ENCODE results near the gene GANAB.
"Not testable (repeated sequence)": the region's sequence is repeated elsewhere in the genome, so short reads cannot be mapped to it uniquely, and the experiment has no call there.

The GANAB gene

DNA sequence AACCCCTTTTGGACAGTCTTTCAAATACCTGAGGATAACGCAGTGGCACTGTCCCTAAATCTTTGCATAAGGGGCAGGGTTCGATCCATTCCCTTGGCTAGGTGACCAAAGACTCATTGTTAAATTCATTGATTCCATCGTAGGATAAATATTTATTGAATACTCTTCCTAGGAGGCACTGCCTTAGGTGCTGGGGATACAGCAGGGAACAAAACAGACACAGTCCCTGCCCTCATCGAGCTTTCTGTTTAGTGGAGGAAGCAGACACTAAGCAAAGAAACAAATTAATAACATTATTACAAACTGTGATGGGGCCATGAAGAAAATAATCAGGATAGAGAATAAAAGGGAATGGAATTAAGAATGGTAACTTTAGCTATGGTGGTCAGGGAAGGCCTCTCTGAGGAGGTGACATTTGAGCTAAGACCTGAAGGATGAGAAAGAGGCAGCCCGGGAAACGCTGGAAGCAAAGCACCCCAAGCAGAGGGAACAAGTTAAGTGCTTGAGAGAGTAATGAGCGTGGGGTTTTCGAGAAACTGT lies 25.3 kb downstream of the GANAB start:
- DNase-seq: no peak

DNA sequence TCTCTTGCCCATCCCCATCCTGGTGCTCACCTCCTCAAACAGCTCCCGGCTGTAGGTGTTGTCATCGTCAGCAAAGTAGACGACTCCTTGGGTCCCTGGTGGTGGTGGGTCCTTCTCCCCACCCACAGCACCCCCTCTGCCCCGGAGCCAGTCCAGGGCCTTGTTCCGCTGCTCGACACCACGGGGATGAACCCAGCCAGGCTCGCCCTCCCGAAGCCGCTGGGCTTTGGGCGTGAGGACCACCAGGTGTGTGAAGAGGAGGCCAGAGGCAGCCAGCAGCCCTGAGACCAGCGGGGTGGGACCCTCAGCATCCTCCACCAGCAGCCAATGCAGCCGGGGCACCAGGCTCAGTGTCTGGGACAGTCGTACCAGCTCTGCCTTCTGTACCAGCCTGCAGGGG lies 29.5 kb downstream of the GANAB start:
- DNase-seq: not testable (repeated sequence)

DNA sequence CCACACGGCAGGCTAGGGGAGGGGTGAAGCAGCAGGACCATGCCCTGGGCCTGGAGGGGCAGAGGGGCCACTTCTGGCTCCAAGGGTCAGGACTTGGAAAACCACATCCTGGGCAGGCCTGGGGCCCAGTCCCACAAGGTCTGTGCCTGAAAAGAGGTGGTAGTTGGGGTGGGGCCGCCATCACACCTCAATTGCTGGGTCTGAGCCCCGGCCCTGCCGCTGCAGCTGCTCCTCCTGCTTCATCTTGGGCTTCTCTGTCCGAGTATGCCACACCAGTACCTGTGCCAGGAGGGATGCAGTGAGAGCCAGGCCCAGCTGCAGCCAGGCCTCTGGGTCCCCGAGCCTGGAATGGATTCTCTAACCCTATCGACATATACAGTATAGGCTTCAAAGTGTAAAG lies 30.9 kb downstream of the GANAB start:
- no peak for DNase-seq

DNA sequence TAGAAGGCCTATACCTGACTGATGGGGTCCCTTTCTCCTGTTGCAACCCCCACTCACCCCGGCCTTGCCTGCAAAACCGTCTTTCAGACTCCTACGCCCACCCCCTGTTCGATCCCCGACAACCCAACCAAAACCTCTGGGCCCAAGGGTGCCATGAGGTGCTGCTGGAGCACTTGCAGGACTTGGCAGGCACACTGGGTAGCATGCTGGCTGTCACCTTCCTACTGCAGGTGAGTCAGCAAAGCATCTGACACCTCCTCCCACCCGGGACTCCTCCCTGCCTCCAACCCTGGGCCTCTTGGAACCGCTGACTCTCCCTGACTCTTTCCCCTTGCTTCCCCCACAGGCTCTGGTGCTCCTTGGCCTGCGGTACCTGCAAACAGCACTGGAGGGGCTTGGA lies 32.1 kb downstream of the GANAB start:
- DNase-seq: no peak

DNA sequence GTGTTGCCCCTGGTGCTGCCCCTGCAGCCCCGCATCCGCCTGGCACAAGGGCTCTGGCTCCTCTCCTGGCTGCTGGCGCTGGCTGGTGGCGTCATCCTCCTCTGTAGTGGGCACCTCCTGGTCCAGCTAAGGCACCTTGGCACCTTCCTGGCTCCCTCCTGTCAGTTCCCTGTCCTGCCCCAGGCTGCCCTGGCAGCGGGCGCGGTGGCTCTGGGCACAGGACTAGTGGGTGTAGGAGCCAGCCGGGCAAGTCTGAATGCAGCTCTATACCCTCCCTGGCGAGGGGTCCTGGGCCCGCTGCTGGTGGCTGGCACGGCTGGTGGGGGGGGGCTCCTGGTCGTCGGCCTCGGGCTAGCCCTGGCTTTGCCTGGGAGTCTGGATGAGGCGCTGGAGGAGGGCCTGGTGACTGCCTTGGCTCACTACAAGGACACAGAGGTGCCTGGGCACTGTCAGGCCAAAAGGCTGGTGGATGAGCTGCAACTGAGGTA lies 33.1 kb downstream of the GANAB start:
- DNase-seq: peak in 1 of 2 experiments; percentile 69

DNA sequence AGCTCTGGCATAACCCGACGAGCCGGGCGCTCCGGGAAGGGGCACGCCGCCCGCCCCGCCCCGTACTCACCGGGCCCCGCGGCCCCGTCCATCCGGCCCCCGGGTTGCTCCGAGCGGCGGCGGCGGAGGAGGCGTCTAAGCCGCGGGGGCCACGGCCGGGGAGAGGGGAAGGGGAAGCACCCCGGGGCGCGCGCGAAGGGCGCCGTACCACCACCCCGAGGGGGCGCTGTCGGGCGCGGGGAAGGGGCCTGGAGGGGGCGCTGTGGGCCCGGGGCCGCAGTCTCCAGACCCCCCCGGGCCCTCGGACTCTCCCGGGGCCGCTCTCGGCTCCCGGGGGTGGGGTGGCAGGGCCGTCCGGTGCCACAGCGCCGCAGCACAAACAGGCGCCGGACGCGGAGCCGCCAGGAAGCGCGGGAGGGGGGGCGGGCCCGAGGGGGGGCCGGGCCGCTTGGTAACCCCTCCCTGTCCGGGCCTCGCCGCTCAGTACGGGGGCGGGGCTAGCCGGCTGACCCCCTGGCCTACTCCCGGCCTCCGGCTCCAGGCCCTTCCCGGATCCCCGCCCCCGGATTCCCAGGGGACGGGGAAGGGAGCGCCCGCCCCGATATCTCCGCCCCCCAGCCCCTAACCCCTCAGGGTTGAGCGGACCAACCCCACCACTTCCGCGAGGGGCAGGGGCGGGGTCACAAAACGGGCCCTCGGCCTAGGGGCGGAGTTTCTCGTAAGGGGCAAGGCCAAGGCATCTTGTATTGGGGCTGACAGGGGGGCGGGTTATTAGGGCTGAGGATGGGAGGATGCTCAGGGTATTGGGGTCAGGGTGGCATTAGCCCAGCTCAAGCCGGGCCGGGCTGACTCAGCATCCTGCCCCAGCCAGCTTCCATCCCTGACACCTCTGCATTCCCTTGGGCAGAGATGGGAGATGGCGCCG lies 33.8 kb downstream of the GANAB start, which contains the start of the genes EML3 and ROM1:
EML3 (minus strand) TSS at position 410 of the 925 bp plus-strand sequence; CDS start at position 92, 318 bp downstream.
ROM1 (plus strand) TSS at position 892 of the 925 bp plus-strand sequence; CDS start at position 917, 25 bp downstream.
- DNase-seq: peak; percentile 73 to 80

DNA sequence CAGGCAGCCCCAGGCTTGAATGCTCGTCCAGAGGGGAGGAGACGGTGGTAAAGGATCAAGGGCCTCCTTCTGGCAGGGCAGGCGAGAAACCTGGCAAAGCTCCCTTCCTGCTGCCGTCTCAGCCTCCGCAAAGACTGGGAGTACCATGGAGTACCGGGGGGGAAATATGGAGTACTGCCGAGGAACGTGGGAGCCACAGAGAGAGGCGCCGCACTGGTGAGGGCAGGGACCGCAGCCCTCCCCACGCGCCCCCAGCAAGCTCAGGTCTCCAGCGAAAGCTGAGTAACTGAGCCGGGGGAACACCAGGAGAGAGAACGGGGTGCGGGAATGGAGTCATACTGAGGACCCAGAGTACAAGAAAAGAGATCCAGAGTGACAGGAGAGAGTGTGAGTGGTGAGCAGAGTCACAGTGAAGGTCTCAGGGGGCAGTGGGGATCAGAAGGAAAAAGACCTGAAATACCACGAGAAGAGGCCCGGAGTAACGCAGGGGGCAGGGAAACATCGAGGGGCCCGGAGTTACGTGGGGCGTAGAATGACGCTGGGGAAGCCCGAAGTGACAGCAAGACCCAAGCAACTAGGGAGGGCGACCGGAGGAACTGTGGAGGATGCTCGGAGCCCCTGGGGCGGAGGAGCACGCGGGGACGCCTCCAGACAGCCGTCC lies 34.6 kb downstream of the GANAB start:
- peak in 1 of 2 experiments; percentile 7 for DNase-seq

DNA sequence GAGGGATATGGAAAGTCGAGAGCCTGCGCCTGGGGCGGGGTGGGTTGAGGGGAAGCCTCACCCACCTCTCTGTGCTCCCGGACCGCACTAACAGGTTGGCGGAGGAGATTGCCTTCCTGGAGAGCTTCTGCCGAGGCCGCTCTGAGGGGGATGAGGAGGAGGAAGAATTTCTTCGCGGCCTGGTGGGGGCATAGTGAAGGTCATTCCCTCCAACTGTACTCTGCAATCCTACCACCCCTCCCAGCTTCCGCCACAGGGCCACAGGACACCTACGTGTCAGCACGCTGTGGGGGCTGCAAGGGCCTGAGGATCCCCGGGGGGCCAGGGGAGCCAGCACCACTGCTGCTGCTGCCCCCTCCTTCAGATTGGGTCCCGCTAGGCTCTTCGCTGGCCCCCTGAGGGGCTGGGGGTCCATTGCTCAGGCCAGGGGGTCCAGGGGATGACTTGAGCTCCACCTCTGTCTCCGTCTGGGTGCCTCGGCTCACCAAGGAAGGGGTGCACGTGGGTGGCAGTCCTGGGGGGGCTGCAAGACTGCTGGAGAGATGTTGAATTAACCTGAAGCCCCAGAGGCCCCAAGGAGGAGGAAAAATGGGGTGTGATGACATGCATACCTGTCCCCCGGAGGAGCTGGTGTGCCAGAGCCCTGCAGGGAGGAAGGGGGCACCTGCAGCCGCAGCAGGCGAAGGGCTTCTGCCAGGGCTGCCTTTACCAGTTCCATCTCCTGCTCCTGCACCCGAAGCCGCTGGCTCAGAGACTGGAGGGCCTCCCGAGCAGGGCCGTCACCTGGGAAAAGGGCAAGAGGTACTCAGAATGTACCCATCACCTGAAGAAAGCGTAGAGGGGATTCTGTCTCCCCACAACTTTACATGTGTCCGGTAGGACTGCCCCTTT lies 35.4 kb downstream of the GANAB start:
- DNase-seq: no peak

DNA sequence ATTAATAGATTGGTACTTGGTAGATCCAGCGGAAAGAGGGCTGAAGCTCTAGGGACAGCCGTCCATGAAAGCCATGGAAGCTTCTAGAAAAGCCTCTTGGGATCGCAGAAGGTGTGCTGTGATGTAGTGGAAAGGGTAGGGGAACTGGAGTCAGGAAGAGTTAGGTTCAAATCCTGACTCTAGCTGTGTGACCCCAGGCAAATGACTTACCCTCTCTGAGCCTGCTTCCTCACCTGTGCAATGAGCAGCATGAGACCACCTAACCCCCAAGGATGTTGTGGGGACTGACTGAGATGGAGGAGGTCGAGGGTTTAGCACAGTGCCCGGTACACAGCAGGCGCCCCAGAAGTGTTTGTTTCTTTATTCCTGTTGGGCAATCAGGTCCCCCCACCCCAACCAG lies 36.0 kb downstream of the GANAB start:
- no peak for DNase-seq

DNA sequence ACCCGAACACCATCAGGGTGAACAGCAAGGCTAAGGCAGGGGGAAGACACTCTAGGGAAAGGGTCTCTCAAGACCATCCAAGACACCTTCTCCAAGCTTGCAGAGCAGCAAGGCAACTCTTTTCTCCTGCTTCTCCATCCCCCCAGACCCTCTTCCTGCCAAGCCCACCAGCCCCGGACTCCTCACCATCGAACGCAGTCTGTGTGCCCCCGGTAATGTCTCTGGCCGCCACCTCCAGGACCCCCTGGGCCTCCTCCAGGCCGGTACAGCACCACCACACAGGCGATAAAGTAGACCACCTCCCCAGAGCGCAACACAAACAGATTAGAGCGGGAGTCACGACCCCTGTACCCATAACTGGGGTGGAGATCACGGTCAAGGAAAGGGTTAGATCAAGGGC lies 37.6 kb downstream of the GANAB start:
- no peak for DNase-seq

DNA sequence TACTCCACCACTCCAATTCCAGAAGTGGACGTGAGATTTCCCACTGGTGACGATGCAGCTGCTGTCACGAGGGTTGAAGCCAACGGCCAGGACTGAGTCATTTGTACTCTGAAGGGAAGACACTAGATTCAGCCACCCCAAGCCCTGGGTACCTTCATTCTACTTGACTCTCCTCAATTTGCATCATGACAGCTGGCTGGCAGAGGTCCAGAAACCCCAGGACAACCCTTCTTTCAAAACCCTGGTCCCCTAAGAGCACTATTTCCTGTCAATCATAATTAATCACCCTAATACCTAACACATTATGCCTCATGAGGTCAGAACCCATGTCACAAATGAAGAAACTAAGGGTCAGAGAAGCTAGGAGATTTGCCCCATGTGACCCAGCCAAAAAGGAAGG lies 38.7 kb downstream of the GANAB start:
- DNase-seq: no peak

DNA sequence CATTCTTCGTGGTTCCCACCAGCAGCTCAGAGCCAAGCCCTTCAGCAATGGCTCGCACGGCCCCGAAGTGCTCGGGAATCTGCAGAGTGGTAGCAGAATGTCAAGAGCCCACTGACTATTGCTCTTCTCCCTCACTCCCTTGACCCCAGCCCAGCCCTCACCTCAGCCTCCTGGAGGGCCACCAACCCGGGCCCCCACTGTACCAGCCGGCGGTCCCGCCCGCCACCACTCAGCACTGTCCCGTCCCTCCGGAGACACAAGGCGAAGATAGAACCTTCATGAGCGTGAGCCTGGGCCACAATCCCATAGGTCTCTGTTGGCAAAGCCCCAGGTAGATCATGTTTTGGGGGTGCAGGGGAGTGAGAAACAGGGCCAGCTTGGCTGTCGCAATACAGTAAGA lies 40.5 kb downstream of the GANAB start:
- no peak for DNase-seq

DNA sequence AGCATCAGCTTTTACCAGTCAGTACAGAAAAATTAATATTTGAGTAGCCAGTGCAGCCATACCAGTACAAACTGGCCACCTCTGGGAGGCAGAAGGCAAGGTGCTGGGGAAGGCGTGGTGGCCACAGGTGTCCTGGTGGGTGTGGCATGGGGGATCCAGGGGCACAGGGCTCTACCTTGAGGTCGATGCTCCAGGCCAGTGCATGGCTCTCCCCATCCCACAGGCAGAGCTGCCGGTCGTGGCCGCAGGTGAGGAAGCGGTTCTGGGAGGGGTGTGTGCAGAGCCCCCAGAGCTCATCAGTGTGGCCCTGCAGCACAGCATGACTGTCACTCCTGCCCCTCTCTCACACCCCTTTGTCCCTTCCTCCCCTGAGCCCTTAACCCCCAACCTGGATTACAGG lies 40.9 kb downstream of the GANAB start:
- DNase-seq: no peak

DNA sequence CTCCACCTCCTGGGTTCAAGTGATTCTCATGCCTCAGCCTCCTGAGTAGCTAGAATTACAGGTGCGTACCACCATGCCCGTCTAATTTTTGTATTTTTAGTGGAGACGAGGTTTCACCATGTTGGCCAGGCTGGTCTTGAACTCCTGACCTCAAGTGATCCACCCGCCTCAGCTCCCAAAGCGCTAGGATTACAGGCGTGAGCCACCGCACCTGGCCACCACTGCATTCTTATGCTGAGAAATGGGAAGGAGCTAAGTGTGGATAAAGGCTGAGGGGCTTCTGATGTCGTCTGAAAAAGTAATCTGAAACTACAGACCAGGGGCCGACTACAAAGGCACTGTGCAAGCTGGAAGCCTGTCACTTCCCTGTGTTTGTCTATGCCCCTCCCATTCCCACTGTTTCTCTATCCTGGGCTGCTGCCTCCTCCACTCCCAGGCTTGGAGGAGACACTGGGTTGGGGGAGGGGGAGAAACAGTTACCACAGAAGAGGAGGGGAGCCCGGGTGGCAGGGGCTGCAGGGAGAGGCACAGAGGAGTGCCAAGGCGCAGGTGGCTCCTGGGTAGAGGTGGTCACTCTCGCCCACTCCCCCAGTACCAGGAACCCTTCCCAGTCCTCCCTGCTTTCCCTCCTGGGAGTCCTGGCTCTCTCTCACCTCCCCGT lies 41.8 kb downstream of the GANAB start:
- no peak for DNase-seq

DNA sequence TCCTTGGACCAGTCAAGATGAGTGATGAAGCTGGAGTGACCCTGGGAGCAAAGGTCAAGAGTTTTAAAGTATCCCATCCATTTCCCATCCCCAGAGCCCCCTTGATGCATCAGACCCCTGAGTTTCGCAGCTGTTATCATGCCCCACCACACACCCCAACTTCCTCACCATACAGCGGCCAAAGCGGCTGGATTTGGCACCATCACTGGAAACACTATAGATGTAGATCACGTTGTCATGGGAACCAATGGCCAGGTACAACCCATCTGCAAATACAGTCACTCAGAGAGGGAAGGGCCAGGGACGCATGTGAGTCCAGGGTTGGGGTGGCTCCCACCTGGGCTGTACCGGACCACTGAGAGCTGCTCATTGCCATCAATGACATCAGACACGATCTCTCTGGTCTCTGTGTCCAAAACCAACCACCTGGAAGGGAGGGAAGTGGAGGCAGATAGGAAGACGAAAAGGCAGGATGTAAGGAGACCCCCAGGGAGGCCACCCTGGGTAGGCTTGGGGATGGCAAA lies 42.6 kb downstream of the GANAB start:
- DNase-seq: no peak

DNA sequence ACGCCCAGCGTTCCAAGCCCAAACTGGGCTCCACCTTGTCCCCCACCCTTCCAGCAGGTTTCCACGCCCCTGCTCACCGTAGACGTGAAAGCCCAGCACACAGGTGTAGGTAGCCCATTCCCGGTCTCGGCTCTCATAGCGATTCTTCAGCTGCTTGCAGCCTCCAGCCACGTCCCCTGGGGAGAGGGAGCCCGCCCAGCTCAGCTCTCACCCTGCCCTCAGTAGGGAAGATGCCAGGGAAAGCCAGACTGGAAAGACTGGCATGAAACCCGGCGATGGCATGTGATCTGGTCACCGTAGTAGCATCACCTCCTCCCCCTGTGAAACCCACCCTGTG lies 43.4 kb downstream of the GANAB start:
- no peak for DNase-seq

DNA sequence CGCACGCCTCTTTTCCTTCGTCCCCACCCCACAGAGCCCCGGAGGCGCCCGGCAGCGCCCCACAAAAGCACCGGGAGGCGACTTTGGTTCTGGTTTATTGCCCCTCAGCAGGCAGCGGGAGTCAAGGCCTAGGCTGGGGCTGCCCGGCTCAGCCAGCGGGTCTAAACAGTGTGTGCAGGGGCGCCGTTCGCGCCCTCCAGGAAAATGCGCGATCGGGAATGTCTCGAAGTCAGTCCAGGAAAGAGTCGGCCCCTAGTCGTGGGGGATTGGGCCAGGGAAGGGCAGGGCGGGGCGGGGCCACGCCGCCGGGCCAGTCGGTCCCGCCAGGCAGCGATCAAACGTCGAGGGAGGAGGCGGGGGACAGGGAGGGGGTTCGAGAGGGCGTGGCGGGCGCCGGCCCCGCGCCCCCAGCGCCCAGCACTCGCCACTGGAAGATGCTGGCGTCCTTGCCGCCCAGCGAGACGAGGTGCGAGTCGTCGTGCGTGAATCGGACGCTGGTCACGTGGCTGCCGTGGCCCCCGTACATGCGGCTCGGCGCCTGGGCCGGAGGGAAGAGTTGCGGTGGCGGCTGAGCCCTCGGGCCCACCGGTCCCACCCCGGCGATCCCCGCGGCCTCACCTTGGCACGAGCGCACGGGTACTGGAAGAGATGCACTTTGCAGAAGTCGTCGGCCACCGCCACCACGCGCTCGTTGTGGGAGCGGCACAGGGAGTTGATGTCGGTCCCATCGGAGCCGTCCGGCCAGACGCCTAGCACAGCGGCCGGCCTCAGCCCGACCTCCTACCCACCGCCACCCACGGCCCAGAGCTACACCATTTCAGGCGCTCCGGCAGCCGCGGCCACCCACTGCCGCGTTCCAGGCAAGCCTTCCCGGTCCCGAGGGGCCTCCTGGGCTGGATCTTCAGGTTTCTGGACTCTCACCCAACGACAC lies 44.0 kb downstream of the GANAB start:
- no peak for DNase-seq

DNA sequence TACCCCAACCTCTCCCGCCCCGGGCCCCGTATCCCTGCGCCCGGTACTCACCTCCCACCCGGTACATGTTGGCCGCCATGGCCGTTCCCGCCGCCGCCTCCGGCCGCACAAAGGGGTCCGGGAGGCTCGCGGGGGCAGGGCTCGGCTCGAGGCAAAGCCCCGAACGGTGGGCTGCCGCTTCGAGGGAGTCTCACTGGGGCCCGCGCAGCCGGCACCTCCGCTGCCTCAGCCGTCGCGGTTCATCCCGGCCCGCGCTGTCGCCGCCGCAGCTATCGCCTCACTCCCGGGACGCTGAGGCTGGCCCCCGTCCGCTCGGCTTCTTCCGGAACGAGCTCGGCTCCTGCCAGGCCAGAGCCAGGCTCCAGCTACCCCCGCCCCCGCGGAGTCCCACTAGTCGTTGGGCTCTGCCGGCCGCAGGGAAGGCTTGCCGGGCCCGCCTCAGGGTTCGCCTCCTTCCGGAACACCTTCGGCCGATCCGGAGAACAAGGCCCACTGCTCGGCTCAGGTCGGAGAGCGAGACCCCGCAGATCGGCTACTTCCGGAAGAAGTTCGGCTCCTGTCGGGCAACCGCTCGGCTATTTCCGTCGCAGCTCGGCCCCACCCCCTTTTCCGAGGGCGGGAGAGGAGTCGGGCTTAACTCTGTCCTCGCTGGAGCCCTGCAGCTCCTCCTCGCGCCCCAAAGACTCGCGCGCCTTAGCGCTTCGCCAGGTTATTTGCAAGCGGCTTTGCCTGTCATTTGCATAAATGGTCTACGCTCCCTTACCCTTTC lies 44.9 kb downstream of the GANAB start, which contains the start of gene MTA2:
MTA2 (minus strand) TSS at position 494 of the 769 bp plus-strand sequence; CDS start at position 79, 415 bp downstream.
- DNase-seq: peak; percentile 96

DNA sequence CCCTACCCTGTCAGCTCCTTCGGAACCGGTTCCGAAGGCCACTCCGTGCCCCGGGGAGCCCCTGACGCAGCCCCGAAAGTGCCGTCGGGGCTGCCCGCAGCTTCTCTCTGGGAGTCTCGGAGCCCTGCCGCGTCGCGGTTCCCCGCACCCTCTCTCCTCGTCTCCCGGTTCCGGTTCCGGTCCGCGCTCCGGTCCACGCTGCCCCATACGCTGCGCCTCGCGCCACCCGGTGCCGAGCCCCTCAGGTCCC lies 45.4 kb downstream of the GANAB start:
- DNase-seq: no peak
